IMR-90 (cell line): Measurements from ENCODE around the gene SEPTIN10. TPM values are rescaled to one million over a fixed set of nuclear protein-coding genes. Genes with fewer than 3 reads are reported as not detected.

ENCODE experiments used
- ATAC-seq: fragments of 200-7000 bp; cut with Tn5 transposase; 2 replicates; pipeline ENCODE4 v1.9.1; 2020; ENCODE audit warnings: low read depth, mild to moderate bottlenecking, moderate library complexity
- BruUV-seq: library from RNA; stranded (reverse); fragments of 400-500 nt; replicated peaks from 2 replicates; lab custom pipeline; 2021; lab: Mats Ljungman, UMichigan
- CTCF ChIA-PET: fragments of 300-600 bp; formaldehyde crosslinking; extraction: SDS; loops from one replicate; lab custom pipeline; 2021; ENCODE audit warnings: antibody characterized with exemption; lab: Yijun Ruan, JAX
- POLR2A ChIA-PET: fragments of 300-600 bp; sonication (Branson Sonifier 250); formaldehyde crosslinking; loops from one replicate; lab custom pipeline; 2022; ENCODE audit warnings: antibody characterized with exemption; ENCODE audit not compliant: unreplicated experiment; lab: Charles Lee
- DNase-seq: peaks from one replicate; pipeline ENCODE4 v3.0.0; 2013
- H2AFZ ChIP-seq: replicated peaks from 2 replicates; pipeline ENCODE3; 2013; ENCODE audit warnings: low read length, mild to moderate bottlenecking; ENCODE audit not compliant: poor library complexity
- H2AK5ac ChIP-seq: 2 replicates; pipeline ENCODE4 v1.6.1; 2013; ENCODE audit warnings: low read depth, low read length, inconsistent platforms
- H2AK9ac ChIP-seq: replicated peaks from 2 replicates; pipeline ENCODE3; 2013; ENCODE audit warnings: mild to moderate bottlenecking, low read depth, low read length, moderate library complexity; ENCODE audit not compliant: poor library complexity
- H2BK120ac ChIP-seq: 2 replicates; pipeline ENCODE4 v1.6.1; 2013; ENCODE audit warnings: low read depth, low read length, inconsistent platforms
- H2BK15ac ChIP-seq: 3 replicates; pipeline ENCODE4 v1.6.1; 2013; ENCODE audit warnings: low read depth, low read length, inconsistent platforms
- H2BK20ac ChIP-seq: 2 replicates; pipeline ENCODE4 v1.6.1; 2013; ENCODE audit warnings: low read depth, mild to moderate bottlenecking, inconsistent platforms, low read length, moderate library complexity
- H2BK5ac ChIP-seq: 2 replicates; pipeline ENCODE4 v1.6.1; 2013; ENCODE audit warnings: mild to moderate bottlenecking, low read depth, low read length, inconsistent platforms; ENCODE audit not compliant: poor library complexity, severe bottlenecking
- H3K14ac ChIP-seq: replicated peaks from 2 replicates; pipeline ENCODE4 v1.6.1; 2013; ENCODE audit warnings: low read depth, low read length, inconsistent platforms
- H3K18ac ChIP-seq: 2 replicates; pipeline ENCODE4 v1.6.1; 2013; ENCODE audit warnings: low read depth, low read length, control low read depth
- H3K23ac ChIP-seq: 2 replicates; pipeline ENCODE4 v1.6.1; 2013; ENCODE audit warnings: low read depth, low read length, inconsistent platforms
- H3K27ac ChIP-seq: 2 replicates; pipeline ENCODE4 v1.5.1; 2013; ENCODE audit warnings: mild to moderate bottlenecking, control low read depth, low read length; ENCODE audit not compliant: insufficient read depth
- H3K27me3 ChIP-seq: 2 replicates; pipeline ENCODE4 v1.6.1; 2013; ENCODE audit warnings: low read length; ENCODE audit not compliant: control insufficient read depth, insufficient read depth
- H3K36me3 ChIP-seq: 2 replicates; pipeline ENCODE4 v1.6.1; 2013; ENCODE audit warnings: low read length, mixed read lengths; ENCODE audit not compliant: control insufficient read depth, insufficient read depth
- H3K4ac ChIP-seq: 2 replicates; pipeline ENCODE4 v1.6.1; 2013; ENCODE audit warnings: low read depth, low read length, inconsistent platforms
- H3K4me1 ChIP-seq: 2 replicates; pipeline ENCODE4 v1.6.1; 2013; ENCODE audit warnings: low read length, mixed read lengths; ENCODE audit not compliant: control insufficient read depth, insufficient read depth
- H3K4me2 ChIP-seq: 2 replicates; pipeline ENCODE4 v1.6.1; 2013; ENCODE audit warnings: low read depth, mild to moderate bottlenecking, control low read depth, low read length, moderate library complexity
- H3K4me3 ChIP-seq: 2 replicates; pipeline ENCODE4 v1.5.1; 2013; ENCODE audit warnings: low read depth, mild to moderate bottlenecking, control low read depth, low read length, moderate library complexity; ENCODE audit not compliant: insufficient read depth
- H3K56ac ChIP-seq: 2 replicates; pipeline ENCODE4 v1.6.1; 2013; ENCODE audit warnings: low read length, inconsistent platforms; ENCODE audit not compliant: insufficient read depth; ENCODE audit errors: extremely low read depth
- H3K79me1 ChIP-seq, 2 experiments: 2 replicates each; pipeline ENCODE4 v1.6.1; 2013; ENCODE audit warnings: low read length in 2 of 2, inconsistent platforms in 1 of 2, low read depth in 1 of 2
- H3K9ac ChIP-seq: 2 replicates; pipeline ENCODE4 v1.6.1; 2013; ENCODE audit warnings: low read depth, low read length, control low read depth
- H3K9me1 ChIP-seq: 2 replicates; pipeline ENCODE4 v1.6.1; 2013; ENCODE audit warnings: low read length, inconsistent platforms; ENCODE audit not compliant: insufficient read depth
- H3K9me3 ChIP-seq: 2 replicates; pipeline ENCODE4 v1.6.1; 2013; ENCODE audit warnings: low read length; ENCODE audit not compliant: control insufficient read depth, insufficient read depth
- H4K20me1 ChIP-seq: 2 replicates; pipeline ENCODE4 v1.6.1; 2013; ENCODE audit warnings: low read length, inconsistent platforms; ENCODE audit not compliant: insufficient read depth
- H4K5ac ChIP-seq: 2 replicates; pipeline ENCODE4 v1.6.1; 2013; ENCODE audit warnings: mild to moderate bottlenecking, low read depth, low read length, control low read depth
- H4K8ac ChIP-seq, 2 experiments: 2 replicates each; pipeline ENCODE4 v1.6.1; 2013; ENCODE audit warnings: low read depth in 2 of 2, low read length in 2 of 2, control low read depth in 1 of 2, inconsistent platforms in 1 of 2
- H4K91ac ChIP-seq: 2 replicates; pipeline ENCODE4 v1.6.1; 2013; ENCODE audit warnings: low read depth, low read length, inconsistent platforms; ENCODE audit not compliant: insufficient read depth
- BHLHE40 ChIP-seq: fragments of 150-350 bp; IDR thresholded peaks from 2 replicates; pipeline ENCODE4 v1.6.1; 2016; ENCODE audit warnings: mild to moderate bottlenecking, low read depth, low read length
- CEBPB ChIP-seq: IDR thresholded peaks from 2 replicates; pipeline ENCODE4 v1.6.1; 2012; ENCODE audit warnings: low read depth, low read length, improper control_type of control experiment
- CHD1 ChIP-seq: IDR thresholded peaks from 2 replicates; pipeline ENCODE4 v1.6.1; 2012; ENCODE audit warnings: low read depth, low read length, improper control_type of control experiment
- CTCF ChIP-seq: conservative IDR thresholded peaks from 2 replicates; pipeline ENCODE4 v1.5.1; 2012; ENCODE audit warnings: mild to moderate bottlenecking, low read depth, low read length, improper control_type of control experiment
- ELK1 ChIP-seq: fragments of 150-350 bp; IDR thresholded peaks from 2 replicates; pipeline ENCODE4 v1.6.1; 2016; ENCODE audit warnings: low read depth, mild to moderate bottlenecking, low read length, moderate library complexity, borderline replicate concordance
- FOS ChIP-seq: fragments of 150-350 bp; IDR thresholded peaks from 2 replicates; pipeline ENCODE4 v1.6.1; 2016; ENCODE audit warnings: low read depth, low read length
- MAFK ChIP-seq: IDR thresholded peaks from 2 replicates; pipeline ENCODE4 v1.6.1; 2012; ENCODE audit warnings: low read depth, low read length, improper control_type of control experiment
- MAZ ChIP-seq: IDR thresholded peaks from 2 replicates; pipeline ENCODE4 v1.6.1; 2012; ENCODE audit warnings: low read depth, mild to moderate bottlenecking, low read length, improper control_type of control experiment, moderate library complexity, borderline replicate concordance
- MXI1 ChIP-seq: IDR thresholded peaks from 2 replicates; pipeline ENCODE4 v1.6.1; 2012; ENCODE audit warnings: low read depth, mild to moderate bottlenecking, low read length, moderate library complexity, borderline replicate concordance
- POLR2A ChIP-seq: IDR thresholded peaks from 2 replicates; pipeline ENCODE4 v1.6.1; 2012; ENCODE audit warnings: mild to moderate bottlenecking, low read depth, low read length
- RAD21 ChIP-seq: IDR thresholded peaks from 2 replicates; pipeline ENCODE4 v1.6.1; 2012; ENCODE audit warnings: low read length, improper control_type of control experiment
- RFX5 ChIP-seq: IDR thresholded peaks from 2 replicates; pipeline ENCODE4 v1.8.0; 2012; ENCODE audit warnings: low read depth, mild to moderate bottlenecking, low read length, moderate library complexity
- WGBS, 2 experiments: methylation state at CpG; one replicate each; pipeline versions ENCODE4 v1.1.5 to v1.1.7; 2013; ENCODE audit warnings: missing lambda C conversion rate in 2 of 2; ENCODE audit not compliant: insufficient read length in 1 of 2; ENCODE audit errors: extremely low coverage in 2 of 2; 5-methylcytosine and 5-hydroxymethylcytosine counted together
- dilution Hi-C: fragments of 300-500 bp; cut with HindIII; formaldehyde crosslinking; loops from one replicate; pipeline ENCODE4 v1.14.3; 2018; ENCODE audit warnings: low sequenced_read_pairs; ENCODE audit not compliant: unreplicated experiment
- in situ Hi-C: fragments of 300-500 bp; cut with MboI; formaldehyde crosslinking; loops from 3 replicates; pipeline ENCODE4 v1.14.3; 2019; ENCODE audit warnings: low sequenced_read_pairs, inconsistent platforms, mixed read lengths
- intact Hi-C: fragments of 100-400 bp; cut with micrococcal nuclease; formaldehyde crosslinking; loops from 2 replicates; pipeline ENCODE4 v1.10.0; 2022
- polyA plus RNA-seq, 3 experiments: library from polyadenylated mRNA; depleted of rRNA; stranded (reverse); fragments of >200 nt; gene quantifications; 2 replicates each; pipeline ENCODE4 v1.2.3, GENCODE V29; 2012; ENCODE audit warnings: low replicate concordance in 1 of 3
- total RNA-seq: library from RNA; depleted of rRNA; stranded (reverse); fragments of >200 nt; gene quantifications from 2 replicates; pipeline ENCODE4 v1.2.3, GENCODE V29; 2012
- TF ChIP-seq, protein P1 (sequence below): fragments of 150-350 bp; IDR thresholded peaks from 2 replicates; pipeline ENCODE4 v1.6.1; 2017; ENCODE audit warnings: mild to moderate bottlenecking, antibody characterized with exemption, low read length, low read depth

Gene SEPTIN10
- total and polyA plus RNA-seq, 2 of the 4 experiments (the other 2 are of a cell fraction), result 55.4 to 82.6 TPM

GRCh38 chr2:109513749-109514588 is 99.8 kb downstream of the SEPTIN10 start:
- peak; percentile 83 for ATAC-seq
- no peak overlapping the region for H3K4me3 ChIP-seq
- no peak for TF ChIP-seq MAFK
- TF ChIP-seq RAD21, result no peak
- no peak for TF ChIP-seq RFX5
- TF ChIP-seq MXI1, result no peak
- TF ChIP-seq CEBPB, result peak; percentile 68
- no peak for TF ChIP-seq CHD1
- 0 out of 2 replicates have a peak, but pooled peaks have one; percentile 21 for TF ChIP-seq BHLHE40
- TF ChIP-seq CTCF, result no peak
- no peak for TF ChIP-seq POLR2A
- TF ChIP-seq ELK1, result no peak
- TF ChIP-seq, protein P1, sequence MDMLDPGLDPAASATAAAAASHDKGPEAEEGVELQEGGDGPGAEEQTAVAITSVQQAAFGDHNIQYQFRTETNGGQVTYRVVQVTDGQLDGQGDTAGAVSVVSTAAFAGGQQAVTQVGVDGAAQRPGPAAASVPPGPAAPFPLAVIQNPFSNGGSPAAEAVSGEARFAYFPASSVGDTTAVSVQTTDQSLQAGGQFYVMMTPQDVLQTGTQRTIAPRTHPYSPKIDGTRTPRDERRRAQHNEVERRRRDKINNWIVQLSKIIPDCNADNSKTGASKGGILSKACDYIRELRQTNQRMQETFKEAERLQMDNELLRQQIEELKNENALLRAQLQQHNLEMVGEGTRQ, result 0 out of 2 replicates have a peak, but pooled peaks have one; percentile 6
- no peak; the same call in 1 of the 2 replicates for TF ChIP-seq MAZ
- peak; percentile 80 for TF ChIP-seq FOS

More at GRCh38 chr2:109513749-109514588, 99.8 kb downstream of the SEPTIN10 start:
- H3K27ac ChIP-seq, result peak overlapping the region; percentile 19; the same call in 1 of the 2 replicates
- H2AFZ ChIP-seq, result peak overlapping the region; percentile 89
- H3K14ac ChIP-seq, result 0 out of 2 replicates have a peak overlapping the region, but pooled peaks have one; percentile 30
- H4K5ac ChIP-seq, result no peak overlapping the region; the same call in 1 of the 2 replicates
- ChIA-PET POLR2A (no interaction called here), CTCF (interaction anchor here (0.8 kb wide), 1 partner anchor 67 kb away, joined by 3 read pairs; no protein-coding TSS in a partner anchor)
- peaks cover 14% of the 10 kb centered on the region; the same call in 1 of the 2 replicates for H3K9me1 ChIP-seq
- peak overlapping the region; percentile 14 for H3K4ac ChIP-seq
- H2AK5ac ChIP-seq, result no peak overlapping the region; the same call in 1 of the 2 replicates
- H3K9me3 ChIP-seq, result no peaks in the 10 kb centered on the region
- peak overlapping the region; percentile 23 for H2BK5ac ChIP-seq
- no peaks in the 10 kb centered on the region for H3K36me3 ChIP-seq
- H3K56ac ChIP-seq, result no peak overlapping the region
- in situ Hi-C loops, result no loop called here
- no peak overlapping the region for H2BK15ac ChIP-seq
- 27% methylated on average over 6 of the region's 20 CpGs; no CpG with 5 or more reads in 1 of the 2 experiments for WGBS, 2 experiments
- dilution Hi-C loops, result no loop called here
- DNase-seq, result peak; percentile 95
- H3K27me3 ChIP-seq, result no peaks in the 10 kb centered on the region
- H3K4me2 ChIP-seq, result peak overlapping the region; percentile 35; the same call in 1 of the 2 replicates
- peaks cover 8% of the 10 kb centered on the region for H3K4me1 ChIP-seq
- H3K79me1 ChIP-seq, result 0 out of 4 replicates have a peak, but pooled peaks cover 0 to 6% of the 10 kb centered on the region in 2 experiments
- no peak overlapping the region; the same call in 1 of the 2 replicates for H3K9ac ChIP-seq
- 0 out of 2 replicates have a peak overlapping the region, but pooled peaks have one; percentile 26 for H4K91ac ChIP-seq
- H2BK20ac ChIP-seq, result no peak overlapping the region
- H4K8ac ChIP-seq, result peak overlapping the region in 1 of 2 experiments; percentile 41; a peak in 2 of 4 replicates
- H3K23ac ChIP-seq, result no peak overlapping the region
- no TSS peak for BruUV-seq
- peak overlapping the region; percentile 12 for H2BK120ac ChIP-seq
- intact Hi-C loops, result loop anchor here (5.0 to 10.0 kb wide), 2 partner anchors 61 to 252 kb away; no protein-coding TSS in a partner anchor
- H3K18ac ChIP-seq, result no peak overlapping the region
- peaks cover 11% of the 10 kb centered on the region for H4K20me1 ChIP-seq
- peak overlapping the region; percentile 71 for H2AK9ac ChIP-seq
